MM.1S (cell line): Measurements from ENCODE around the gene GSTA5.

Source experiments
- EZH2 ChIP-seq: fragments of 300-600 bp; sonication (generic); optimal IDR thresholded peaks from 2 replicates; pipeline ENCODE3; 2017; ENCODE audit warnings: low read depth, mild to moderate bottlenecking, antibody characterized with exemption, low read length, mixed read lengths
- TF ChIP-seq, protein P1 (sequence below): fragments of 300-600 bp; sonication (generic); IDR thresholded peaks from 2 replicates; pipeline ENCODE4 v1.5.1; 2016; ENCODE audit warnings: antibody characterized with exemption, low read length, mixed read lengths

DNA sequence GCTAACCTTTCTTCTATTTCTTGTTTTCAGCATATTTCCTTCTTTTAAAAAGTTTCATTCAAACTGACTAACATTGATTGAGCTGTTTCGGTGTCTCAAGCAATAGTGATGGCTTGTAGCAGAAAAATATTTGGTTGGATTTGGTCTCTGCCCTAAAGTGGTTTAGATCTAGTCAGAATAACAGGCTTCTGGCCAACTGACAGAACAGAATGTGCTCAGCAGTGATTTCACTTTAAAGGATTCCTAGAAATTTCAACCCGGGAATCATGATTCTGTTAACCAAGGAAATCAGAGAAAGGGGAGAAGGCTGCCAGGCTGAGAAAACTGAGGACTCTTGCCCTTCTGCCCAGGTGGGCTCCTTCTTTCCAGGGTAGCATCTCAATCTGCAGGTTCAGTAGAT, 20.4 kb downstream of the GSTA5 start:
- TF ChIP-seq, protein P1, sequence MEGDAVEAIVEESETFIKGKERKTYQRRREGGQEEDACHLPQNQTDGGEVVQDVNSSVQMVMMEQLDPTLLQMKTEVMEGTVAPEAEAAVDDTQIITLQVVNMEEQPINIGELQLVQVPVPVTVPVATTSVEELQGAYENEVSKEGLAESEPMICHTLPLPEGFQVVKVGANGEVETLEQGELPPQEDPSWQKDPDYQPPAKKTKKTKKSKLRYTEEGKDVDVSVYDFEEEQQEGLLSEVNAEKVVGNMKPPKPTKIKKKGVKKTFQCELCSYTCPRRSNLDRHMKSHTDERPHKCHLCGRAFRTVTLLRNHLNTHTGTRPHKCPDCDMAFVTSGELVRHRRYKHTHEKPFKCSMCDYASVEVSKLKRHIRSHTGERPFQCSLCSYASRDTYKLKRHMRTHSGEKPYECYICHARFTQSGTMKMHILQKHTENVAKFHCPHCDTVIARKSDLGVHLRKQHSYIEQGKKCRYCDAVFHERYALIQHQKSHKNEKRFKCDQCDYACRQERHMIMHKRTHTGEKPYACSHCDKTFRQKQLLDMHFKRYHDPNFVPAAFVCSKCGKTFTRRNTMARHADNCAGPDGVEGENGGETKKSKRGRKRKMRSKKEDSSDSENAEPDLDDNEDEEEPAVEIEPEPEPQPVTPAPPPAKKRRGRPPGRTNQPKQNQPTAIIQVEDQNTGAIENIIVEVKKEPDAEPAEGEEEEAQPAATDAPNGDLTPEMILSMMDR = no peak
- no peak for TF ChIP-seq EZH2
